ENCODE data around the gene TEKT3.

TEKT3 gene

DNA sequence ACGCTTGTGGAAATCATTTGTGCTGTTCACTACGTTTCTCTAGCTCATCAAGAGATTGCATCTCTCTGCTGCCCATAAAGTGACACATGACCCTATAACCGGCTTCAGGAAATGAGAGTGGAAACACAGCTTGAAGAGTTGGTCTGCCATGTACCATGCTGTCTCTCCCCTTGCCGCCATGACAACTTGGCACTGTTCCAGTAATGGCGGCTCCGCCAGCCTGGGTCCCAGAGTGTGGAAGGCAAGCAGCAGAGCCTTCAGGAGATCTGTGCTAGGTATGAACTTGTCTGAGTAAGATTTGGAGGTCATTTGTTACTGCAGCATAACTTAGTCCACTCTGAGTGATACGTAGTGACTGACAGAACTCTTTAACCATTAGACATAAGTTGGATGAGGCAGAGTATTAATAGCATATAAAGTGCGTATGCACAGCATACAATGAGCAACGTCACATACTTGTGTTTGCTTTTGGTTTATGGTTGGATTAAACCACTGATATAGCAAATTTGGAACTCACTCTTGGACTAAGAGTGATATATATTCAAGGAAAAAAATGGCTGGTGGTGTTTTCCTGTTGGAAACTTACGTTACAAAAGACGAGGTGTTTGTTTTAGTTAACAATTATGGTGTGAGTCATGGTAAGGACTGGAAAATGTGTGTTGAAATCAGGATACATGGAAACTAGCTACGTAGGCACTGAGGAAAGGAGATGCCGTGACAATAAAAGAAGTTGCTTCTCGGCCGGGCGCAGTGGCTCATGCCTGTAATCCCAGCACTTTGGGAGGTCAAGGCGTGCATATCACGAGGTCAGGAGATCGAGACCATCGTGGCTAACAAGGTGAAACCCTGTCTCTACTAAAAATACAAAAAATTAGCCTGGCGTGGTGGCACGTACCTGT is 51.9 kb downstream of the TEKT3 start:
- no peaks in the 10 kb centered on the region for H3K4me1 ChIP-seq (ENCODE audit: control insufficient read depth, insufficient read depth, low read length)
- H3K27me3 ChIP-seq (ENCODE audit: control insufficient read depth, insufficient read depth, low read length), result no peaks in the 10 kb centered on the region
- no peak overlapping the region for H3K4me3 ChIP-seq (ENCODE audit: low read depth, low read length)
- no peaks in the 10 kb centered on the region for H3K36me3 ChIP-seq (ENCODE audit: control insufficient read depth, insufficient read depth, low read length)
- H3K9ac ChIP-seq (ENCODE audit: low read depth, low read length), result no peak overlapping the region
- no peaks in the 10 kb centered on the region for H3K9me3 ChIP-seq (ENCODE audit: control insufficient read depth, insufficient read depth, low read length)

DNA sequence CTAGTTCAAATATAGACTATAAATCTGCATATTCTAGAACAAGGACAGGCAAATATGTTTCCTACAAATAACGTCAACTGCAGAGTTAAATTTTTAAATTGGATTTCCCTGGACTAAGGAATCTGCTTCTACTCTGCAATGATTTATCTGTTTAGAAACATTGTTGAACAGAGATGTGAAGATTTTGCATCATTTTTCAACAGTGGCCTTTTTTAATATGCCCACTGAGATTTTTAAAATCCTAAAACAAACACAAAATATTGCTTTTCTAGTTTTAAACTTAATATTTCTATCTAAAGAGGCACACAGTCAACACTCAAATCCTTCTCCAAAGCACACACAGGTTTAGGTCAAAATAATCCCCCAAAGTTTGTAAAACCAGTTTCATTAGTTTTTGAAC is 52.5 kb downstream of the TEKT3 start:
- no peaks in the 10 kb centered on the region for H3K36me3 ChIP-seq (ENCODE audit: control insufficient read depth, insufficient read depth, low read length)
- H3K4me3 ChIP-seq (ENCODE audit: low read depth, low read length), result no peak overlapping the region
- no peak overlapping the region for H3K9ac ChIP-seq (ENCODE audit: low read depth, low read length)
- no peaks in the 10 kb centered on the region for H3K9me3 ChIP-seq (ENCODE audit: control insufficient read depth, insufficient read depth, low read length)
- H3K27me3 ChIP-seq (ENCODE audit: control insufficient read depth, insufficient read depth, low read length), result no peaks in the 10 kb centered on the region
- H3K4me1 ChIP-seq (ENCODE audit: control insufficient read depth, insufficient read depth, low read length), result no peaks in the 10 kb centered on the region

GRCh38 chr17:15287538-15288267 is 53.7 kb downstream of the TEKT3 start:
- H3K4me3 ChIP-seq (ENCODE audit: low read depth, low read length), result no peak overlapping the region
- no peaks in the 10 kb centered on the region for H3K27me3 ChIP-seq (ENCODE audit: control insufficient read depth, insufficient read depth, low read length)
- no peaks in the 10 kb centered on the region for H3K9me3 ChIP-seq (ENCODE audit: control insufficient read depth, insufficient read depth, low read length)
- no peaks in the 10 kb centered on the region for H3K4me1 ChIP-seq (ENCODE audit: control insufficient read depth, insufficient read depth, low read length)
- no peak overlapping the region for H3K9ac ChIP-seq (ENCODE audit: low read depth, low read length)
- H3K36me3 ChIP-seq (ENCODE audit: control insufficient read depth, insufficient read depth, low read length), result no peaks in the 10 kb centered on the region

DNA sequence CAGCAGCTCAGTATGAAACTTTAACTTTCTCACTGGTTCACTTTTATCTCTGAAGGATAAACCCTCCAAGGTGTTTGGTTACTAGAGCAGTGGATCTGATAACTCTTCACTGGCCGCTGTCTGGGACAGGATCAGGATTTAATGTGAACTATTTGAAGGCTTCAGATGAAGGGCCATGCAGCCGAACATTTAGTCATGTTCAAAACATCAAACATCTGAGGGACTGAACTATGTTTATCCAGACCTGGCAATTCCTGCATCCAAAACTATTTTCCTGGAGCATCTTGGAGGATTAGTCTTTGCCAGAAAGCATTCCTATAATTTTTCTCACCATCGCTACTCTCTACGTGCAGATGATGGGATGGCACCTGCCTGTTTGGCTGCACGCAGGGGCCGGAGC is 55.9 kb downstream of the TEKT3 start:
- Histone ChIP-seq H3K9ac (ENCODE audit: low read depth, low read length) (no peak overlapping the region), H3K27me3 (ENCODE audit: control insufficient read depth, insufficient read depth, low read length) (no peaks in the 10 kb centered on the region), H3K4me1 (ENCODE audit: control insufficient read depth, insufficient read depth, low read length) (no peaks in the 10 kb centered on the region), H3K36me3 (ENCODE audit: control insufficient read depth, insufficient read depth, low read length) (no peaks in the 10 kb centered on the region), H3K4me3 (ENCODE audit: low read depth, low read length) (no peak overlapping the region), H3K9me3 (ENCODE audit: control insufficient read depth, insufficient read depth, low read length) (no peaks in the 10 kb centered on the region)

GRCh38 chr17:15284537-15284936 is 56.9 kb downstream of the TEKT3 start:
- no peaks in the 10 kb centered on the region for H3K27me3 ChIP-seq (ENCODE audit: control insufficient read depth, insufficient read depth, low read length)
- H3K4me1 ChIP-seq (ENCODE audit: control insufficient read depth, insufficient read depth, low read length), result no peaks in the 10 kb centered on the region
- H3K9me3 ChIP-seq (ENCODE audit: control insufficient read depth, insufficient read depth, low read length), result no peaks in the 10 kb centered on the region
- no peak overlapping the region for H3K4me3 ChIP-seq (ENCODE audit: low read depth, low read length)
- no peak overlapping the region for H3K9ac ChIP-seq (ENCODE audit: low read depth, low read length)
- H3K36me3 ChIP-seq (ENCODE audit: control insufficient read depth, insufficient read depth, low read length), result no peaks in the 10 kb centered on the region

- Histone ChIP-seq H3K9me3 (ENCODE audit: control insufficient read depth, insufficient read depth, low read length) (no peaks in the 10 kb centered on the region), H3K4me1 (ENCODE audit: control insufficient read depth, insufficient read depth, low read length) (no peaks in the 10 kb centered on the region), H3K27me3 (ENCODE audit: control insufficient read depth, insufficient read depth, low read length) (no peaks in the 10 kb centered on the region), H3K36me3 (ENCODE audit: control insufficient read depth, insufficient read depth, low read length) (no peaks in the 10 kb centered on the region), H3K4me3 (ENCODE audit: low read depth, low read length) (no peak overlapping the region), H3K9ac (ENCODE audit: low read depth, low read length) (no peak overlapping the region)
Measured at GRCh38 chr17:15284107-15284506, 57.3 kb downstream of the TEKT3 start.

GRCh38 chr17:15281909-15282308 is 59.5 kb downstream of the TEKT3 start:
- Histone ChIP-seq H3K27me3 (ENCODE audit: control insufficient read depth, insufficient read depth, low read length) (no peaks in the 10 kb centered on the region), H3K36me3 (ENCODE audit: control insufficient read depth, insufficient read depth, low read length) (no peaks in the 10 kb centered on the region), H3K4me1 (ENCODE audit: control insufficient read depth, insufficient read depth, low read length) (no peaks in the 10 kb centered on the region), H3K9ac (ENCODE audit: low read depth, low read length) (no peak overlapping the region), H3K4me3 (ENCODE audit: low read depth, low read length) (no peak overlapping the region), H3K9me3 (ENCODE audit: control insufficient read depth, insufficient read depth, low read length) (no peaks in the 10 kb centered on the region)

- Histone ChIP-seq H3K4me3 (ENCODE audit: low read depth, low read length) (no peak overlapping the region), H3K27me3 (ENCODE audit: control insufficient read depth, insufficient read depth, low read length) (no peaks in the 10 kb centered on the region), H3K4me1 (ENCODE audit: control insufficient read depth, insufficient read depth, low read length) (no peaks in the 10 kb centered on the region), H3K36me3 (ENCODE audit: control insufficient read depth, insufficient read depth, low read length) (no peaks in the 10 kb centered on the region), H3K9ac (ENCODE audit: low read depth, low read length) (no peak overlapping the region), H3K9me3 (ENCODE audit: control insufficient read depth, insufficient read depth, low read length) (no peaks in the 10 kb centered on the region)
Measured at GRCh38 chr17:15278924-15279477, 62.4 kb downstream of the TEKT3 start.

DNA sequence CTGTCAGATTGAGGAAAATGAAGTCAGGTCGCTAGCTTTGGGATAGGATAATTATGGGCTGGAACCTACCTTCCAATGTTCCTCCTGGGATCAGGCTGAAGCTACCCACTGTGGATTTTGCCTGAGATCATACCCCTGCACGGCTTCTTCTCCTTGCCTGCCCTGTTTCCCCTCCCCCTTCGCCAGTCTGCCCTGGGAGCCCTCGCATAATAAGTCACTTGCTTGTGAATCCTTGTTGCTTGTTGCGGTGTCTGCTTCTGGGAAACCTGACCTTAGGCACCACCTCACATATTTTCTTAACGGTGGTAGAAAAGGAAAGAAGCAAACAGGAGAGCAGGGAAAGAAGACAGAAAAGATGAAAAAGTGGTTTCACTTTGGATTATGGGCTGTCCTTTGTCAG is 63.0 kb downstream of the TEKT3 start:
- Histone ChIP-seq H3K4me3 (ENCODE audit: low read depth, low read length) (no peak overlapping the region), H3K9me3 (ENCODE audit: control insufficient read depth, insufficient read depth, low read length) (no peaks in the 10 kb centered on the region), H3K9ac (ENCODE audit: low read depth, low read length) (no peak overlapping the region), H3K27me3 (ENCODE audit: control insufficient read depth, insufficient read depth, low read length) (no peaks in the 10 kb centered on the region), H3K36me3 (ENCODE audit: control insufficient read depth, insufficient read depth, low read length) (no peaks in the 10 kb centered on the region), H3K4me1 (ENCODE audit: control insufficient read depth, insufficient read depth, low read length) (no peaks in the 10 kb centered on the region)

GRCh38 chr17:15274017-15274416 is 67.4 kb downstream of the TEKT3 start:
- H3K4me3 ChIP-seq (ENCODE audit: low read depth, low read length), result no peak overlapping the region
- H3K9me3 ChIP-seq (ENCODE audit: control insufficient read depth, insufficient read depth, low read length), result no peaks in the 10 kb centered on the region
- peaks cover 4% of the 10 kb centered on the region for H3K27me3 ChIP-seq (ENCODE audit: control insufficient read depth, insufficient read depth, low read length)
- no peaks in the 10 kb centered on the region for H3K4me1 ChIP-seq (ENCODE audit: control insufficient read depth, insufficient read depth, low read length)
- H3K36me3 ChIP-seq (ENCODE audit: control insufficient read depth, insufficient read depth, low read length), result no peaks in the 10 kb centered on the region
- H3K9ac ChIP-seq (ENCODE audit: low read depth, low read length), result no peak overlapping the region

- no peak overlapping the region for H3K9ac ChIP-seq (ENCODE audit: low read depth, low read length)
- no peaks in the 10 kb centered on the region for H3K4me1 ChIP-seq (ENCODE audit: control insufficient read depth, insufficient read depth, low read length)
- H3K36me3 ChIP-seq (ENCODE audit: control insufficient read depth, insufficient read depth, low read length), result no peaks in the 10 kb centered on the region
- no peaks in the 10 kb centered on the region for H3K9me3 ChIP-seq (ENCODE audit: control insufficient read depth, insufficient read depth, low read length)
- no peak overlapping the region for H3K4me3 ChIP-seq (ENCODE audit: low read depth, low read length)
- peaks cover 7% of the 10 kb centered on the region for H3K27me3 ChIP-seq (ENCODE audit: control insufficient read depth, insufficient read depth, low read length)
Measured at GRCh38 chr17:15273141-15273793, 68.1 kb downstream of the TEKT3 start.

Data from iPS-15b (cell line).